Large intestine (tissue), 3 donors: ENCODE results near the gene PALLD. TPM values are rescaled to one million over a fixed set of nuclear protein-coding genes. Genes with fewer than 3 reads are reported as not detected.

Experiments
- DNase-seq, 2 donors: peaks; one replicate each; pipeline versions ENCODE4 v3.0.0 to v3.0.0-alpha.2; 2013
- H3K27ac ChIP-seq: one replicate; pipeline ENCODE4 v1.5.1; 2013; ENCODE audit warnings: low read length
- H3K27me3 ChIP-seq: 2 replicates; pipeline ENCODE4 v1.6.1; 2013; ENCODE audit warnings: low read length; ENCODE audit not compliant: control insufficient read depth, insufficient read depth
- H3K36me3 ChIP-seq: 2 replicates; pipeline ENCODE4 v1.6.1; 2013; ENCODE audit warnings: low read length; ENCODE audit not compliant: control insufficient read depth, insufficient read depth
- H3K4me1 ChIP-seq: one replicate; pipeline ENCODE4 v1.6.1; 2013; ENCODE audit warnings: low read length; ENCODE audit not compliant: control insufficient read depth, insufficient read depth
- H3K4me3 ChIP-seq: one replicate; pipeline ENCODE4 v1.5.1; 2013; ENCODE audit warnings: low read length
- H3K9me3 ChIP-seq: one replicate; pipeline ENCODE4 v1.6.1; 2013; ENCODE audit warnings: mild to moderate bottlenecking, low read depth, low read length, moderate library complexity; ENCODE audit not compliant: control insufficient read depth
- WGBS: methylation state at CpG from one replicate; pipeline ENCODE4 v1.1.5; 2013; ENCODE audit warnings: low lambda C conversion rate; ENCODE audit not compliant: insufficient coverage; 5-methylcytosine and 5-hydroxymethylcytosine counted together
- polyA plus RNA-seq: library from polyadenylated mRNA; unstranded; fragments of 120-200 nt; gene quantifications from one replicate; pipeline ENCODE4 v1.2.1, GENCODE V29; 2013

PALLD gene
- polyA plus RNA-seq, 1 donor = 59.7 TPM

DNA sequence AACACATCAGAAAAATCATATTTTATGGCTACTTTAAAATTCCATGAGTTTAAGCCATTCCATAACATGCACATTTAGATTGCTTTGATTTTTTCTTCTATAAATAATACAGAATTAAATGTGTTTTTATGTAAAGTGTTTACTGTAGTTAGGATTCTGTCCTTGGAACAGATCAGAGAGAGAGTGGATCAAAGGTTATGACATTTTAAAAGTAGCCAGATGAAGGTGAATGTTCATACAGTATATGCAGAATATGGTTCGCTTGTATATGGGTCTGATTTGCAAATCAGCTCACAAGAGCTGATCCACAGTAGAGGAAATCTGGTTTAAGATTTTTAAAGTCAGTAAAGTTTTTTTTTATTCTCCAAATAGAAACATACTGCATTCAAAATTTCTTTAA lies 7.2 kb upstream of the PALLD start:
- peaks cover 7% of the 10 kb centered on the region for H3K4me1 ChIP-seq
- H3K36me3 ChIP-seq = no peaks in the 10 kb centered on the region
- no peaks in the 10 kb centered on the region for H3K27me3 ChIP-seq
- no peak for DNase-seq
- H3K9me3 ChIP-seq = no peaks in the 10 kb centered on the region
- H3K27ac ChIP-seq = no peak overlapping the region
- H3K4me3 ChIP-seq = no peak overlapping the region
- WGBS = no CpG with 5 or more reads among the region's 1 CpG

DNA sequence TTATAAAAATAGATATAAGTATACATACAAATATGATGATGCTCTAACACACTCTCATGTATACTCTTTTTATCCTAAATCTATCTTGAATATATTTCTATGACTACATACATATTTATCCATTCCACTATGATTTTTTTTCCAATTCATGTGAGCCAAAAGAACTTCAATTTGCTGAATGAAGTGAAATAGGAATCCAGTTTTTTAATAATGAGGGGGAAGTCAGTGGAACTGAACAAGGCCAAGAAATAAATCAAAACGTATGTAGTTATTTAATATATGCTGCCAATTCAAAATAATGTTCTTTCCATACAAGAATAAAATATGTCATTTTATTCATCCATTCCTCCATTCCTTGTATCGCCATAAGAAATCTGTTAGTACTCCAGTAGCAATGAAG lies 6.1 kb upstream of the PALLD start:
- no peaks in the 10 kb centered on the region for H3K9me3 ChIP-seq
- no peak overlapping the region for H3K4me3 ChIP-seq
- no CpG with 5 or more reads among the region's 2 CpGs for WGBS
- DNase-seq = no peak
- no peak overlapping the region for H3K27ac ChIP-seq
- peaks cover 7% of the 10 kb centered on the region for H3K4me1 ChIP-seq
- H3K27me3 ChIP-seq = no peaks in the 10 kb centered on the region
- no peaks in the 10 kb centered on the region for H3K36me3 ChIP-seq

DNA sequence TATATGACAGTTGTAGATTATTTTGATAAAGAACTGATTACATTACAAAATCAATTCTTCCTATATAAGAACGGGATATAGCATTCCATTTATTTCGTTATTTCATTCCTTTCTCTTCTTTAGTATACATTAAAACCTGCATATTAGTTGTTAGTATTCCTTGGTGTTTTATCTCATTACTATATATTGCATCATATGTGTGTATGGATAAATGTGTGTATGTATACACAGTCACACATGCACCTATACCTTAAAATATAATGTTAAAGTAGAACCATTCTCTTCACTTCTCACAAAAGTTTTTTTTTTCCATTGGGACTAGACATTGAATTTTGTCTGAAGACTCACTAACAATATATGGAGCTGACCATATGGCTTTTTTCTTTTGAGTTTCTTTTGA lies 5.3 kb upstream of the PALLD start:
- H3K4me3 ChIP-seq = no peak overlapping the region
- peaks cover 7% of the 10 kb centered on the region for H3K4me1 ChIP-seq
- no peaks in the 10 kb centered on the region for H3K36me3 ChIP-seq
- no peaks in the 10 kb centered on the region for H3K27me3 ChIP-seq
- DNase-seq = no peak
- H3K27ac ChIP-seq = no peak overlapping the region
- 100% methylated on average over 2 of the region's 2 CpGs for WGBS
- no peaks in the 10 kb centered on the region for H3K9me3 ChIP-seq

DNA sequence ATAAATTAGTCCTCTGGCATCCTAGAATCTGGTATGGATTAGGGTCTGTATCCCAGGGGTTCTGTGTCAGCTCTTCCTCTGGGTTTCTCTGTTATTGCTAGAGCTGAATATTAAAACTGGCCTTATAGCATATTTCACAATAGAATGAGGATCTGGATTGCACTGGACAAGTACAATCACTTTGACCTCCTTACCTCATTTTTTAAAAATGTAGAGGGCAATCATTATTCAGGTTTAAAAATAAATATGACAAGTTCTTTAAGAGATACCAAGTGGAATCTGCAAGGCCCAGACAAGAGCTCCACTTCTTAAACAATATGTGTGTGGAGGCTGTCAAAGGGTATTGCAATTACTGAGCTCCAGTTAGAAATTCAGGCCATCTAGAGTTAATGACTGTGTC lies 1.4 kb downstream of the PALLD start:
- Histone ChIP-seq H3K9me3 (no peaks in the 10 kb centered on the region), H3K4me3 (no peak overlapping the region), H3K36me3 (no peaks in the 10 kb centered on the region), H3K27ac (no peak overlapping the region), H3K4me1 (no peaks in the 10 kb centered on the region), H3K27me3 (no peaks in the 10 kb centered on the region)
- no peak for DNase-seq

DNA sequence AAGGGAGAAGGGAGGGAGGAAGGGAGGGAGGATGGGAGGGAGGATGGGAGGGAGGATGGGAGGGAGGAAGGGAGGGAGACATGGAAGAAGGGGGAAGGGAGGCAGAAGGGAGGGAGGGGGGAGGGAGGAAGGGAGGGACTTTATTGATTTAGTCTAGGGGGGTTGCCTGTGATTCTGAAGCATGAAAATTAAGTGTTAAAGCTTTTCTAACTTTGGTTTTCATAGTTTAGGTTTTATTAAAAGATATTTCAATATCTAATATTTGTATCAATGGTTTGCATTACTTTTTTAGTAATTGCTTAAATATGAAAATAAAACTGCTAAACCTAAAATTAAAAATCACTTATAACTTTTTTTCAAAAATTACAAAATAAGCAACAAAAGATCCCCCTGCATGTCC lies 2.4 kb downstream of the PALLD start:
- no peaks in the 10 kb centered on the region for H3K4me1 ChIP-seq
- H3K4me3 ChIP-seq = no peak overlapping the region
- H3K9me3 ChIP-seq = no peaks in the 10 kb centered on the region
- no peaks in the 10 kb centered on the region for H3K27me3 ChIP-seq
- no peak for DNase-seq
- no peak overlapping the region for H3K27ac ChIP-seq
- no peaks in the 10 kb centered on the region for H3K36me3 ChIP-seq

DNA sequence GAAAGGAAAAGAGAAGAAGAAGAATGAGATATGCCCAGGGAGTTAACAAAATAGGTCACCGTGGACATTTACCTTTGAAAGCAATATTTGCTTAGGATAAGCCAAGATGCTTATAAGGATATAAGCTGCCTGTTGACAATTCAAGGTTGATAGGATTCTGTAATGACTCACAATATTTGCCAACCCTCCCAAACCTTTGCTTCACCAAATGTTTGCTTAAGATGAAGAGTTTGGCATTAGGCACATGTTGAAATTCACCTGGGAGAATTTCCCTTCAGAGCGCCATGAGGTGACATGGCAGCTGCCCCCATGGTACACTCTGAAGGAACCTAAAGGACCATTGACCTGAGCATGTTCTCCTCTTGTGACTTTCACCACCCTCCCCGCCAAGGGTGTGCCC lies 4.6 kb downstream of the PALLD start:
- no peaks in the 10 kb centered on the region for H3K27me3 ChIP-seq
- H3K27ac ChIP-seq = no peak overlapping the region
- H3K9me3 ChIP-seq = no peaks in the 10 kb centered on the region
- H3K36me3 ChIP-seq = no peaks in the 10 kb centered on the region
- no peak for DNase-seq
- no peaks in the 10 kb centered on the region for H3K4me1 ChIP-seq
- WGBS = 20% methylated on average over 1 of the region's 3 CpGs
- H3K4me3 ChIP-seq = no peak overlapping the region

DNA sequence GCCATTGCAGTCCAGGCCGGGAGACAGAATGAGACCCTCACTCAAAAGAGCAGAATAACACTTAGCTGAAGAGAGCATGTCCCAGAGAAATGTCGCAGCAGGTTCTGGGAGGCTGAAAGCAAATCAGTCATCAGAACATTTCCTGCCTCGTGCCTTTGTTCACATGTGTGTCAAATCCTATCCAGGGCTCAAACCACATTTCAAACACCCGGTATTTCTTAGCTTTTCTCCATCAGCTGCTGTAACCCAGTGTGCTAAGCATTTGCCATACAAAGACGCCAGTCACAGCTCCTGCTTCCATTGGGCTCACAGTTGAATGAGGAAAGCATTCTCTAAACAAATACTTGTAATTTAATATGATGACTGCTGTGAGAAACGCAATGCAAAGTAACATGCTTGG lies 6.0 kb downstream of the PALLD start:
- whole genome bisulfite sequencing = 86% methylated on average over 1 of the region's 6 CpGs
- H3K36me3 ChIP-seq = no peaks in the 10 kb centered on the region
- no peaks in the 10 kb centered on the region for H3K27me3 ChIP-seq
- DNase-seq = no peak
- peaks cover 2% of the 10 kb centered on the region for H3K4me1 ChIP-seq
- no peak overlapping the region for H3K4me3 ChIP-seq
- H3K9me3 ChIP-seq = no peaks in the 10 kb centered on the region
- H3K27ac ChIP-seq = no peak overlapping the region

DNA sequence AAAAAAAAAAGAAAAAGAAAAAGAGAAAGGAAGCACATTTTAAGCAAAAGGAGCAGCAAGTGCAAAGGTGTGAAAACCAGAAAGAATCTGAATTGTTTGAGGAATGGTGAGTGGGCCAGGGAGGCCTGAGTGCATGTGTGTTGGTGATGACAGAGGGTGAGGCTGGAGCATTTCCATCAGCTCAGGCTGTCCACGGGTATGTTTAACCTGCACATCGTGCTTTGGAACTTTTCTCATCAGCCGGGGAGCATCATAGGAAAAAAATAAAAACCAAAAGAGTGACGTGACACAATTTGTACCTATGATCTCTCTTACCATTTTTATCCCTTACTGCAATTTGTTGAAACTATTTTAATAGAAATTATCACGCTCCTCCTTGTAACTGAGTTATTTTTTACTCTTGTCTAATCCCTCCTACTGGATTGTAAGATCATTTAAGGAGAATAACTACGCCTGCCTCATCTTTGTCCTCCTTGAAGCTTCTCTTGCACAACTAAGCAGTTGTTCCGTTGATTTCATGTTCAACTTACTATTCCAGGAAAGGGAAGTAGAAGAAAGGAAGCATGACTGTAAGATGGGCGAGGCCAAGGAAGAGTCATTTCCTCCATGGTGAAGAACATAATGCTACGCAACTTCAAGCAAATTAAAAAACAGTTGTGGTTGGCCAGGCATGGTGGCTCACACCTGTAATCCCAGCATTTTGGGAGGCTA lies 7.0 kb downstream of the PALLD start:
- Histone ChIP-seq H3K27me3 (no peaks in the 10 kb centered on the region), H3K27ac (no peak overlapping the region)
- WGBS = 84% methylated on average over 4 of the region's 9 CpGs

DNA sequence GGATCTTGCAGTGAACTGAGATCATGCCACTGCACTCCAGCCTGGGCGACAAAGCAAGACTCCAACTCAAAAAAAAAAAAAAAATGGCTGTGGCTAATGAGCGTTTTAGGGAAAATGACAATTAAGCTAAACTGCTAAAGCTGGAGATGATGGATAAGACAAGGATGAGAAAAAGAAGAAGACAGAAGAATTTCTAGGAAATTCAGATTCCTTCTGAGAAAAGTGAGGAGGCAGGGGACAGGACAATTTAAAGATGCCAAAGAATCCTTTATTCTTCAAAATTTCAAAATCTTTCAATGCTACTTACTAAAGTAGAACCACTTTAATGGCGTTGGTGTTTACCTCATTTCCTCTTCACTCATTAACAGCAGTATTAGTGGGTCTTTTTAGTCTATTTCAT lies 7.7 kb downstream of the PALLD start:
- H3K27me3 ChIP-seq = no peaks in the 10 kb centered on the region
- WGBS = 71% methylated on average over 3 of the region's 3 CpGs
- peaks cover 2% of the 10 kb centered on the region for H3K4me1 ChIP-seq
- no peaks in the 10 kb centered on the region for H3K36me3 ChIP-seq
- DNase-seq = no peak
- H3K4me3 ChIP-seq = no peak overlapping the region
- H3K27ac ChIP-seq = no peak overlapping the region
- H3K9me3 ChIP-seq = no peaks in the 10 kb centered on the region

More for the DNA sequence above, 7.0 kb downstream of the PALLD start:
- H3K4me1 ChIP-seq = peaks cover 2% of the 10 kb centered on the region
- H3K36me3 ChIP-seq = no peaks in the 10 kb centered on the region
- H3K4me3 ChIP-seq = no peak overlapping the region
- H3K9me3 ChIP-seq = no peaks in the 10 kb centered on the region
- DNase-seq = no peak

DNA sequence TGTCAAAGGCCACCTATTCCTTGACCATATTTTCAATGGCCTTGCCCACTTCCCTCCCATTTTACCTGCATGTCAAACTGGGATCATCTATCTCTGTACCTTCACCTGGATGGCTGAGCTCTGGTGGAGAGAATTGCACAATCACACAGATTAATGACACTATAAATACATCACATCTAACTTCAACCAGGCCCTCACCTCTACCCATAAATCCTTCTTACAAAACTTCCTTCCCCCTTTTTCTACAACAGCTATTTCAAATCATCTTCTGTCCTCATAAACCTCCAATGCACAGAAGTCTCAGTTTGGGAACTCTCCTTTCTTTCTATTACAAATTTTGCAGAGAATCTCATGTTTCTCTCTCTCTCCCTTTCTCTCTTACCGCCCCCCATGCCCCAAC lies 9.2 kb downstream of the PALLD start:
- H3K27ac ChIP-seq = no peak overlapping the region
- no peaks in the 10 kb centered on the region for H3K9me3 ChIP-seq
- no peaks in the 10 kb centered on the region for H3K36me3 ChIP-seq
- no peak overlapping the region for H3K4me3 ChIP-seq
- H3K27me3 ChIP-seq = no peaks in the 10 kb centered on the region
- no CpG with 5 or more reads among the region's 1 CpG for WGBS
- H3K4me1 ChIP-seq = peaks cover 2% of the 10 kb centered on the region
- peak in 1 of 2 donors; percentile 40 for DNase-seq

DNA sequence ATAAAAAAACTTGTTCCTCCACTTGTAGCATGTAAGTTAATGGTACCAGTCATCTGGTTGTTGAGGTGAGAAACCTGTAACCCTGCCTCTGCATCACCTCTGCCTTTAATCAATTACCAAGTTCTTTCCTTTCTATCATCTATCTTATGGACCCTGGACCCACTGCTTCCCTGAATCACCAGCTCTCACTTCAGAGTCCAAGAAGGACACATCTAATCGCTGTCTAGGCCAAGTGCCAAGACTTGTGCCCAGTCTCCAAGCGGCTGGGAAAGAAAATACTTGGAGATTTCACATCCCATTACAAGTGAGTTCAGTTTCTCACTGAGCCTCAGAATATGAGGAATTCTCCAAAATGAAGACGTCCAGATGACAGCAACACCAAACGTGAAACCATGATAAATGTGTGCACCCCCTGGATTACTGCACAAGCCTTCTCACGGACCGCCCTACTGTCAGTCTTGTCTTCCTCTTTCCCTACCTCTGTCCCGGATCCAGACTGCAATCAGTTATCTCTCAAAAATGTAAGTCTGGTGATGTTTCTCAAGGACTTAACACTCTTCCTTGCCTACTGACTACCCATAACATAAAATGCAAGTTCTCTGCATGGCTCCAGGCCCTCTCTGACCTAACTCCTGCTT lies 10.4 kb downstream of the PALLD start:
- H3K4me3 ChIP-seq = no peak overlapping the region
- no peaks in the 10 kb centered on the region for H3K9me3 ChIP-seq
- no peaks in the 10 kb centered on the region for H3K36me3 ChIP-seq
- WGBS = 100% methylated on average over 1 of the region's 7 CpGs
- H3K4me1 ChIP-seq = peaks cover 2% of the 10 kb centered on the region
- peak; percentile 76 to 87 for DNase-seq
- H3K27me3 ChIP-seq = no peaks in the 10 kb centered on the region
- peak overlapping the region; percentile 60 for H3K27ac ChIP-seq
